GM12891 (cell line): ENCODE results near the gene SDK1.

Source experiments
- POLR2A ChIP-seq: IDR thresholded peaks from 2 replicates; pipeline ENCODE4 v1.6.1; 2011; ENCODE audit warnings: low read depth, low read length, control low read depth
- POLR2AphosphoS5 ChIP-seq: IDR thresholded peaks from 2 replicates; pipeline ENCODE4 v1.6.1; 2011; ENCODE audit warnings: low read depth, low read length, control low read depth

DNA sequence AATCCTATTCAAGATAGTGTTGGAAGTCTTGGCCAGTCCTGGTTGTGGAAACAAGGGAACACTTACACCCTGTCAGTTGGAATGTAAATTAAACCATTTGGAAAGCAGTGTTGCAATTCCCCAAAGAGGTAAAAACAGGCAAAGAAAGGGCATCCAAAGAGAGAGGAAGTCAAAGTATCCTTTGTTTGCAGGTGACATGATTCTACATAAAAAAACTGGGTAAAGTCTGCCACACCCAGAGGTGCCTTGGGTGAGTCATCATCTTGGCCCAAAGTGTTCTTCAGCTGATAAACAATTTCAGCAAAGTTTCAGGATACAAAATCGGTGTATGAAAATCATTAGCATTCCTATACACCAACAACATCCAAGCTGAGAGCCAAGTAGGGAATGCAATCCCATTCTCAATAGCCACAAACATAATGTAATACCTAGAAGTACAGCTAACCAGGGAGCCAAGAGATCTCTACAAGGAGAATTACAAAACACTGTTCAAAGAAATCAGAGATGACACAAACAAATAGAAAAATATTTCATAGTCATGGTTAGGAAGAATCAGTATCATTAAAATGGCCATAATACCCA, 278.7 kb downstream of the SDK1 start:
- TF ChIP-seq POLR2AphosphoS5: no peak
- TF ChIP-seq POLR2A: no peak
